Activated CD4-positive, alpha-beta T cell treated with anti-CD3 and anti-CD28 coated beads, Interleukin-2, amount 50 U/mL, for 1 hour (primary cell): Measurements from ENCODE around the gene ETFRF1.
A peak's percentile ranks its signal among the peaks of the same experiment; 100 is the strongest.

Experiments
- DNase-seq: peaks from one replicate; pipeline ENCODE4 v3.0.0-alpha.2; 2020

ETFRF1 gene

DNA sequence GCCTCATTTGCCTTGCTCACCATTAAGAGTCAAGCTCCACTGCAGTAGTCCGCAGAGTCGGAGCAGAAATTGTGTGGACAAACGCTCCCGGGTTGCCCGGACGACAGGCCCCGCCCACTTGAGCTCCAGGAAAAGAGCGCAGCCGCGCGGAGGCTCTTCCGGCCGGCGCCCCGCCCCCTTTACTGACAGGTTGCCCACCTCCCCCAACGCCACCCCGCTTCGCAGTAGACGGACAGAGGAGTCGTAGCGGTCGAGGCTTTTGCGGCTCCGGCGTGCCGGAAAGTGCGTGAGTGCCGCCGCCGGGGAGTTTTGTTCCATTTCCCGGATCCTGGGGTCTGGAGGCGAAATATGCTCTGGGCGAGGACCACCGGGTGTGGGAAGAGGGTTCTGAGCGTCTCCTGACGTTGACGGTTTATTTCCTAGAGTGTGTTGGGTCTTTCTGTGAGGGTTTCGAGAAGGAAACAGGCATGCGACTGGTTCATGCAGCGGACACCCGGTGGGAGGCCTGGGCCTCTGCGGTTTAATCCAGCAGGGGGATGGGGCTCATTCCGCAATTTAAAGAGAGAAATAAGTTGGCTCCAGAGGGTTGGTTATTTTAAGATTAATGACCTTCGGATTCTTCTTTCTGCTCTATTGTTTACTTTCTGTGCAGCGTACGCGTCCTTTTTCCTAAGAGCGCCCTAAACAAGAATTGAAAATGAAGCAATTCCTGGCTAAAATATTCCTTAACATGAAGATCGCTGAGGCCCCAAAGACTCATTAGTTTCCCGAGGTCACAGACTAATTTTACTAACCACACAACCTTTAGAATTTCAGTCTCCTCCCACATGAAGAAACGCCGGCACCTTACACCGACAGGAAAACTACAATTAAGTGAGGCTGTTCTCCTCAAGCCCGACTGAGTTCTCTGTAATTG is at the start of gene ETFRF1, which contains the start of gene DNAI7:
TSS of gene ETFRF1 (plus strand) at position 182 of the 916 bp plus-strand sequence. CDS start 8,720 bp downstream, outside the sequence.
TSS of gene DNAI7 (minus strand) at position 105 of the 916 bp plus-strand sequence. CDS start at position 23, 82 bp downstream.
- DNase-seq: peak; percentile 98

GRCh38 chr12:25146686-25147085 is 48.4 kb upstream of the ETFRF1 start:
- DNase-seq: no peak

GRCh38 chr12:25151476-25151875 is 43.6 kb upstream of the ETFRF1 start:
- DNase-seq: no peak

DNA sequence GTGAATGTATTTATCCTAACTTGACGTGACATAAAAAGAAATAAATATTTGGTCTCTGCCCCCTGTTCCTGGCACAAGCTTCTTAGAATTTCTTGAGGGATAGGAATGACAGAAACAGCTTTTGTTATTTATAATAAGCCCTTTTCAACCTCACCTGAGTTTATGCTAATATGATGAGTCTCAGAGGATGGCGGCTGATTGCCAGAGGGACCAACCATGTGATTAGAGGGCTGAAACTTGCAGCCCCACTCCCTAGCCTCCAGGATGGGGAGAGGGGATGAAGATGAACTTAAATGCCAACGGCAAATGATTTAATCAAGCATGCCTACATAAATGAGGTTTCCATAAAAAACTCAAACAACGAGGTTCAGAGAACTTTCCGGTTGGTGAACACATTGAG is 43.0 kb upstream of the ETFRF1 start:
- no peak for DNase-seq

GRCh38 chr12:25155022-25155576 is 39.9 kb upstream of the ETFRF1 start:
- DNase-seq: no peak

DNA sequence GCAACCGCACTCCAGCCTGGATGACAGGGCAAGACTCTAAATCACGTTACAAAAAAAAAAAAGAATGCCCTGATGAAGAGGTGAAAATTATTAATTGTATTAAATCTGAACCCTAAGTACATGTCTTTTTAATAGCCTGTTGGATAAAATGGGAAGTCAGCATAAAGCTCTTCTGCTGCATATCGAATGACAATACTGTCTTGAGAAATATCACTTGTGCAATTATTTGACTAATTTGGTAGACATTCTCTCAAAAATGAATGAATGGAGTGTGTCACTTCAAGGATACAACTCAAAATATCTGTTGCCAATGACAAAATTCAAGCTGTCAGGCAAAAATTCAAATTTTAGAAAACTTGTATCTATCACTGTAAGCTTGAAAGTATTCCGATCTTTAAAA is 39.0 kb upstream of the ETFRF1 start:
- no peak for DNase-seq

GRCh38 chr12:25162866-25163265 is 32.2 kb upstream of the ETFRF1 start:
- DNase-seq: no peak

GRCh38 chr12:25182765-25183164 is 12.3 kb upstream of the ETFRF1 start:
- DNase-seq: no peak

DNA sequence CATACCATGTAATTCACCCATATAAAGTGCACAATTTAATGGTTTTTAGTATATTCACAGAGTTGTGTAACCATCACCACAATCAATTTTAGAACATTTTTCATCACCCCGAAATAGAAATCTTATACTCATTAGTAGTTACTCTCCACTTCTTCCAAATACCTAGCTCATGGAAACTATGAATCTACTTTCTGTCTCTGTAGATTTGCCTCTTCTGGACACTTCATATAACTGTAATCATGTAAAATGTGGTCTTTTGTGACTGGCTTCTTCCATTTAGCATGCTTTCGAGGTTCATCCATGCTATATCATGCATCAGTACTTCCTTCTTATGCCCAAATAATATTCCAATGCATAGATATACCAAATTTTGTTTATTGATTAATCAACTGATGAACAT is 10.9 kb upstream of the ETFRF1 start:
- DNase-seq: no peak

GRCh38 chr12:25186038-25186787 is 8.8 kb upstream of the ETFRF1 start:
- DNase-seq: no peak

DNA sequence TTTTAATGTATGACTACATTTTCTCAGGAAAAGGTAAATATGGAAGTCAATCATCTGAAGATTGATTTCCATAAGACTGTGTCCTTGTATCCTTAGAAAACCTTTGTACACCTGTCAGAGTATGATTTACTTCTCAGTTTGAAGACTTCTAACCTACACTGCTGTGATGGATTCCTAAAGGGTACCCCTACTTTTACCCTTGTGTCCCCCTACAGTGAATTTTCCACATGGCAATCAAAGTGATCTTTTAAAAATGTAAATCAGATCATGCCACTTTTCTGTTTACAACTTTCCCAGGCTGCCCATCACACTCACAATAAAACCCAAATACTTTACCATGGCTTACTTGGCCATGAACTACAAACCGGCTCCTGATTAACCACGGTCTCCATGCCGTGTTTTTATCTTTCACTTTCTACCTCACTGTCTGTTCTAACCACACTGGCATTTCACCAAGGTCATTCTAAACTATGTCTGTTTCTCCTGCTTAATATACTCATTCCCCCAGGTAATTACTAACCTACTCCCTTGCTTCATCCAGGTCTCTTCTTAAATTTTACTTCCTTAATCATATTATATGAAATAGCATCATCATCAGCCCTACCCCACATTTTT is 8.1 kb upstream of the ETFRF1 start:
- no peak for DNase-seq

DNA sequence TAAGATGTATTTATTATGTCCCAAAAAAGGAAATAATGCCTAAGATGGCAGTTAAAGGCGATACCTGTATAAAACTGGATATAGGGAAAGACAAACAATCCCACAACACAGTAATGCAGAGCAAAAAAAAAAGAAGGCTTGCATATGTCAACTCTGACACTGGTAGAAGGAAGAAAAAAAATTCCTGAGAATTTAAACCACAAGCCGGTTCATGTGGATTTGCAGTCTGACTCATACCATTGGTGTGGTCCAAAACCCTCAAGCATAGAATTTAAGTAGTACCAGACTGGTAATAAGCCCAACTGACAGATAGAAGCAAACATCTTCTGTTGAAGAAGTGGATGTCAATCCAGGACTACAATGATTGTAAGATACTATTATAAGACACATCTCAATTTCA is 7.3 kb upstream of the ETFRF1 start:
- DNase-seq: no peak

- no peak for DNase-seq
These were observed 5.4 kb upstream of the ETFRF1 start for GRCh38 chr12:25189656-25190055.

DNA sequence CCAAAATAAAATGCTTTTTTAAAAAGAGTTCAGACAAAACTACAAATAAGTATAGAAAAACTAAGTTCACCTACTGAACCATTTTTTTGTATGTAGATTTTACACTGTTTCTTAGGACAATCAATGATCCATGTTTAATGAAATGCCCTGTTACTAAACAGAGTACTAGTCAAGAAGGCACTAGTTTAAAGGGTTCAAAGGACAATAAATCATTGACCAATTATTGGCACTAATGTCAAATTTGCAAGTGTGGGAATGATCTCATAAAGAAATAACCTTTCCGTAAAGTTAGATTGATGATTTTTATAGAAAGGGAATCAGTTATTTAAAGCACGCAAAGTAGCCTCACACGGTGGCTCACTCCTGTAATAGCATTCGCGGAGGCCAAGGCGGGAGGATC is 4.2 kb upstream of the ETFRF1 start:
- DNase-seq: no peak

DNA sequence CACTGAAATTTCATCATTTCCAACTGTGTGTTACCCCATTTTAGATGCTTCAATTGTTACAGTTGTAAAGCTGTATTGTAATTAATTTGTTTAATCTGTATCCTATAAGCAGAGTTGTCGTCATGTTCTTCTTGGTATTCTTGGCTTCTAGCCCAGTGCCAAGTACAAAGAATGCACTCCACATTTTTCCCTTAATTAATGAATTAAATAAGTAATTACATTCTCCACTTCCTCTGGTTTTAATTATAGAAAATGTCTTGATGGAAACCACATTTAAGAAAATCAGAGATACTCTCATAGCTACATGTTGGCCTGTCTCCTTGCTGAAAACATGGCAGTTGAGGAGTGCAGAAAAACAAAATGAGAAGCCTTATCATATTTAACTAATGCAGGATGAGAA is 823 bp upstream of the ETFRF1 start:
- DNase-seq: no peak

GRCh38 chr12:25194722-25195055 is 348 bp upstream of the ETFRF1 start:
- no peak for DNase-seq

DNA sequence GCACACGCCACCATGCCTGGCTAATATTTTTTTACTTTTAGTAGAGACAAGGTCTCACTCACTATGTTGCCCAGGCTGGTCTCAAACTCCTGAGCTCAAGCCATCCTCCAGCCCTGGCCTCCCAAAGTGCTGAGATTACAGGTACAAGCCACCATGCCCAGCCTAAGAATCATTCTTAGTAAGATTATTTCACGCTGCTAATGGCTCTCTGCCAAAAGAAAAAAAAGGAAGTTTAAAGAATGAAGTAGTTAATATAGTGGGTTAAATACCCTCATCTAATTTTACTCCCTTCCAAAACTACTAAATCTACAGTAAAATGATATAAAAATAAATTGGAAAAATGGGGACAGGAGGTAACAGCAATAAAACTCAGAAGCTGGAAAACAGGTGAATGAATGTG is 2.6 kb downstream of the ETFRF1 start:
- DNase-seq: no peak

DNA sequence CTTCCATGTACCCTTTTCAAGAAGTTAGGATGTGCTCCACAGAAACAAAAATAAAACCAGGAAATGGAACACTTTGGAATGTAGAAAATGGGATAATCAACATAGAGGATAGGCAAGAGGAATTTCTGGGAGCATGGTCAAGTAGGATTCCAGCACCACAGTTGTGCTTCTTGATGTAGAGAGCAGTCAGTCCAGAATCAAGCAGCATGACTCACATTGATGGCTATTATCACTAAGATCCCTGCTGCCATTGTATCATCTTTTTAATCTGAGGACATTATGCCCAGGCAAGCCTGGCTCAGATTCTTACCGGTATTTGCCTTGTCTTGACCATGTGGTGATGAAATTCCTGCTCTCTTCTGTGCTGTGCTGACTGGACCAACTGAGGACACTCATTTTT is 5.7 kb downstream of the ETFRF1 start:
- no peak for DNase-seq

- DNase-seq: no peak
These were observed 7.1 kb downstream of the ETFRF1 start for GRCh38 chr12:25202137-25202536.

DNA sequence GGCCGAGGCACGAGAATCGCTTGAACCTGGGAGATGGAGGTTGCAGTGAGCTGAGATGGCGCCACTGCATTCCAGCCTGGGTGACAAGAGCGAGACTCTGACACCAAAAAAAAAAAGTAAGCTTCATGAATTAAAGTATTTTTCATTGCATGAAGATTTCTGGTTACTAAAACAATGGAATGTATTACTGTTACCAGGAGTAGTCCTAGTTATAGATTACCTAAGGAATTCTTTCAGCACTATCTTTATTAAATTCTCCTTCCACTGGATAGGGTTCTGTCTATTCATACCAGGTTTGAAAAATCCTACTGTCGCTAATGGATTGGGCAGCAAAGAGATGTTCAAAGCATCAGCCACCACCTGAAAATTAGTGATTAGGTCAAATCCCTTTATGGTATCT is 12.4 kb downstream of the ETFRF1 start:
- no peak for DNase-seq

- no peak for DNase-seq
These were observed 12.8 kb downstream of the ETFRF1 start for GRCh38 chr12:25207846-25208245.

DNA sequence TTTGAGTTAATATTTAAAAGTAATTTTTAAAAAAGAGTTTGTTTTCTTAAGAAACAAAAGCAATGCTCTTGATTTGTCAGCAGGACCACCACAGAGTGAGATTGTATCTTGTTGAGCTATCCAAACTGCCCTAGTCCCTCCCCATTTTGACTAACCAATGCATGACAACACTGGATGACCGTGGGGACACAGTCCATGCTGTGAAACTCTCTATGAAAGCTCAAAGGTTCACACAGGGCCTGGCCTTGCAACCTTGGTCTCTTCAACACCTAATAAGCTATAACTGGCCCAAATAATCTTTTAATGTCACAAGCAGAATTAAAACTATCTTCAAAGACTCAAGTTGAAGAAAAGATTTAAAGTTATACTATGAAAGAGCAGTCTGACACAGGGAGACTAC is 13.5 kb downstream of the ETFRF1 start:
- no peak for DNase-seq

DNA sequence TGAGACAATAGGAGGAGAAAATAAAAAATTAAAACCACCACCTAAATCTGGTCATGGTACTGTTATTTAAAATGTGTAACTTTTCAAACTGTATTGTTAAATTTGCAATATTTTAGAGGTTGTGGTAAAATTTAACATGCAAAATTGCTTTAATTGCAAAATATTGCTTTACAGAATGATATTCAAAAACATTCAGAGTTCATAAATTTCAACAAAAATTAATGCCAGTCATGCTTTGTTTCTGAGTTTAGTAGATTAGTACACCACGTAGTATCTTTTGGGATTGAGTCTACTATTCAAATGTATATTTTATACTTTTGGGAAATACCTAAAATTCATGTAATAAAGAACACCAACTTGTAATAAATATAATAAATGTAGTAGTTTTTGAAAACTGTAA is 18.3 kb downstream of the ETFRF1 start:
- DNase-seq: no peak
